Stimulated activated CD4-positive, alpha-beta T cell treated with anti-CD3 and anti-CD28 coated beads, Interleukin-12 subunit alpha, Interleukin-12 subunit beta, amount 100 ng/mL, for 48 hours (primary cell): ENCODE measurements around the gene TPP2.

Source experiments
- DNase-seq, 3 donors: peaks; one replicate each; pipeline ENCODE4 v3.0.0-alpha.2; 2020; ENCODE audit warnings: low read depth in 2 of 3, low spot score in 1 of 3

The TPP2 gene

DNA sequence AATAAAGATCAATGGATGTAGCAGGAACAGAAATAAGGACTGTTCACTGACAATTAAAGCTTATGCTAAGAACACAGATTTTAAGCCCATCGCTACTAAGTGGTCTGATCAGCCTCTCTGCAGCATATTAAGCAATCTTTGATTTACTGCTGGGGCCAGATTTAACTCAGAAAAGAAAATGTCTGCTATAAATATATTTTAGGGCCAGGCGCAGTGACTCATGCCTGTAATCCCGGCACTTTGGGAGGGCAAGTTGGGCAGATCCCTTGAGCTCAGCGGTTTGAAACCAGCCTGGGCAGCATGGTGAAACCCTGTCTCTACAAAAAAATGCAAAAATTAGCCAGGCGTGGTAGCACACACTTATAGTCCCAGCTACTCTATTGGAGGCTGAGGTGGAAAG is 55.1 kb downstream of the TPP2 start:
- DNase-seq, result no peak

DNA sequence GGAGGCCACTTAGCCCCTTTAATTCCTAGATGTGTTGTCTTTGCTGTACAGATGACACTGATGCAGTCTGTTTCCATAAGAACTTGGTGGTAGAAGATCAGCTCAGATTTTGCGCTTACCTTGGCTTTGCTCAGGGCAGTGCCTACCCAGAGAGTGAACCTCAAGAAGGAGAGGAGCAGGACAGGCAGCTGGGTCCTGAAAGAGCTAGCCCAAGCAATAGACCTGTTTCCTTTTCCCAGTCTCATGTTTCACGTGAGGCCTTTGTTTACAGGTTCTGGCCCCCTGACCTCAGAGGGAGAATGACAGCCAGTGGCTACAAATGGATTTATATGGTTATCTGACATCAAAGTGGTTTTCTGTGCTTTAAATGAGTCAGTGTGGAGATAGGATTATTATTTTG is 58.0 kb downstream of the TPP2 start:
- no peak for DNase-seq

- DNase-seq, result no peak
Measured at GRCh38 chr13:102657630-102658029, 60.8 kb downstream of the TPP2 start.

GRCh38 chr13:102658660-102659059 is 61.9 kb downstream of the TPP2 start:
- DNase-seq, result no peak

- no peak for DNase-seq
Measured at GRCh38 chr13:102659168-102659713, 62.5 kb downstream of the TPP2 start.

- DNase-seq, result no peak
Measured at GRCh38 chr13:102667023-102667422, 70.2 kb downstream of the TPP2 start.

GRCh38 chr13:102667911-102668310 is 71.1 kb downstream of the TPP2 start:
- no peak for DNase-seq

GRCh38 chr13:102670130-102670529 is 73.3 kb downstream of the TPP2 start:
- no peak for DNase-seq

GRCh38 chr13:102675115-102675514 is 78.3 kb downstream of the TPP2 start:
- no peak for DNase-seq

- no peak for DNase-seq
Measured at GRCh38 chr13:102677122-102677521, 80.3 kb downstream of the TPP2 start.

- DNase-seq, result no peak
Measured at GRCh38 chr13:102678339-102679107, 81.7 kb downstream of the TPP2 start.

DNA sequence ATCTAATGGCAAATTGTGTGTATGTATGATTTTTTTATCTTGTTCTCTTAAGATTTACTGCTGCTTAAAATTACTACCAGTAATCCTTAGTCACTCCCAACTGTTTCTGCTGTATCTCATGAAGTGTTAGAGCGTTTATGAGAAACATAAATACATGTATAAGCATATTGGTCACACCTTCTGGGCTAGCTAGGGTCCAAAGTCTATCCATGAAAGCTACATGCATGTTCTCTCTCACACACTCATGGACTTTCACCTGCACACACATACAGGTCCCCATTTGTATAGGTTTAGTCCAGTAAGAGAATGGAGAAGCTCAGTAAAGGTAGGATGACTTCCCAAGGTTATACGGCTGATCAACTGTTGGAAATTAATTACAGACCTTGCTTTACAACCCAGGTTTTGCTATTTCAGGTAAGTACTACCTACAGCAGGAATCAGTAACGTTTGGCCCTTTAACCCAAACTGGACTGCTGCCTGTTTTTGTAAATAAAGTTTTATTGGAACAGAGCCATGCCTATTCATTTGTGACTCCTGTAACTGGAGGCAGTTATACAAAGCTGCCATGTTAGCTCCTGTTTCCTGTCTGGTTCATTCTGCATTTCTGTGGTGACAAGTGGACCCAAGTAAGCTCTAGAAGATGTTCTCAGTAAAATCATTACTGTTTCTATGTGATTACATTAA is 82.8 kb downstream of the TPP2 start:
- DNase-seq, result no peak

DNA sequence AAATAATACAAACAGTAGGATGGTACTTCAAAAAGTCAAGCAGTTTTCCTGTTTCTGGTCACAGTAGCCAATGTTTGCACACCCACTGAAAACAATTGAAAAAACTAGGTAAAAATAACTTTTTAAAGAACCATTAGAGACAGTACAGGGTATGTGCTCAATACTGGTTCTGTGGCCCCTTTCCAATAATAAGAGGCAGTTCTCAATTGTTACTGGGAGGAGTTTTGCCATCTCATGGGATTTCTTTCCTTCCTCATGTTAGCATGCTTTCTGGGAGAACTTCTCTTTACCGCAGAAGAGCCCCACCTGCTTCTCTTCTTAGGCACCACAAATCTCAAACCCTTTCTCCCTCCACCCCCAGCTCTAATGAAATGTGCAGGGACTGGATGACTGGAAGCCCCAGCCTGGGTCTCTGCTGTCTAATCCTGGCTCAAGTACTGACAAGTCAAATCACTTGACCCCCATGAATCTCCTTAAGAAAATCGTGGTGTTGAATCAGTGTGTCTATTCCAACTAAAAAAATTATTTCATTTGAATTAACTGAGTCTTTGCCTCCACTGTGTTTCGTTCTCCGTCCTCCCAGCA is 83.4 kb downstream of the TPP2 start:
- DNase-seq, result no peak

GRCh38 chr13:102680842-102681740 is 84.3 kb downstream of the TPP2 start:
- no peak for DNase-seq

GRCh38 chr13:102682211-102682610 is 85.4 kb downstream of the TPP2 start:
- no peak for DNase-seq

DNA sequence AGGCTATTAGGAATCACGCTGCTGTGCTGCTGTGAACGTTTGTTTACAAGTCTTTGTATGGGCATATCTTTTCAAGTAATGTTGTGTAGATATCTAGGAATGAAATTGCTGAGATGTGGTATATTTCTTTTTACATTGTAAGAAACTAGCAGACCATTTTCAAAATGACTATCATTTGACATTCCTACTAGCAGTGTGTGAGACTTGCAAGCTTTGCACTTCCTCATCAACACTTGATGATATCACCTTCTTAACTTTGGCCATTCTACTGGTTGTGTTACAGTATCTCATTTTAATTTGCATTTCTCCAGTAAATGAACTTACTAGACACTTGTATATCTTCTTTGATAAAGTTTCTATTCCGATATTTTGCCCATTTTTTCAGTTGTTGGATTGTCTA is 85.9 kb downstream of the TPP2 start:
- DNase-seq, result no peak

- no peak for DNase-seq
Measured at GRCh38 chr13:102683637-102684036, 86.9 kb downstream of the TPP2 start.

GRCh38 chr13:102686024-102686423 is 89.2 kb downstream of the TPP2 start:
- no peak for DNase-seq

DNA sequence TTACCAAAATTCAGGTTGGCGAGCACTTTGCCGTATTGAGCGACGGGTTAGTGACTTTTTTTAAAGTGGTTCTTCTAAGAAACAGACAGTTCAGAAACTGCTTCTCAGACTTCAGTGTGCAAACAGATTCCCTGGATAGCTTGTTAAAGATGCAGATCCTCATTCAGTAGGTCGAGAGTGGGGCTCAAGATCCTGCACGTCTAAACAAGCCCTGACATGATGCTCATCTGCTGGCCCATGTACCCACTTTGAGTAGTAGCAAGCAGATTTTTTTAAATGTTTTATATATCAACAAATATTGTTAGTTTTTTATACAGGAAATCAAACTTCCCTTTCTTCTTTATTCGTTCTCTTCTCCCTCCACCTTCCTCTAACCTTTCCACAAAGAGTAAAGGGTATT is 90.7 kb downstream of the TPP2 start:
- DNase-seq, result no peak

- DNase-seq, result no peak
Measured at GRCh38 chr13:102688306-102688973, 91.7 kb downstream of the TPP2 start.

DNA sequence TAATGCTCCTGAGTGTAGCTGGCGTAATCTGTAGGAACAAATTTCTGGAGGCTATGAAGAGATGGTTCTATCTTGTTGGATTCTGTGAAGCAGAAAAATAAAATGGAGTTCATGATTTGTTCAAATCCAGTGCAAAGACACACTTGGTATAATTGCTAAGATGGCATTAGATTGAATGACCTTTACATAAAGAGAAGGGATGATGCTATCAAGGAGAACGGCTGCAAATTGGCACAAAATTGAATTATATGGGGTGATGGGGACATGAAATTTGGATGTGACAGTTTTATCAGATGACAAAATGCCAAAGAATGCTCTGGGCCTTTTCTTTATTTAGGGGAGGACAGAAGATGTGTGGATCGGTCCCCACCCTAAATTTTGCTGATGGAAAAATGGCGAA is 94.1 kb downstream of the TPP2 start:
- no peak for DNase-seq
